RWPE2 (cell line): ENCODE results near the gene HOXC9.
"Not testable (repeated sequence)": the region's sequence is repeated elsewhere in the genome, so short reads cannot be mapped to it uniquely, and the experiment has no call there.

ENCODE experiments used
- ATAC-seq: fragments of 200-7000 bp; cut with Tn5 transposase; 3 replicates; pipeline ENCODE4 v1.9.1; 2021; ENCODE audit warnings: low read depth
- DNase-seq: peaks from one replicate; pipeline ENCODE4 v3.0.0-alpha.2; 2020; ENCODE audit warnings: low spot score
- H3K27ac ChIP-seq: fragments of 450-650 bp; 2 replicates; pipeline ENCODE4 v1.5.1; 2017; ENCODE audit warnings: mild to moderate bottlenecking; ENCODE audit not compliant: poor library complexity, severe bottlenecking
- H3K27me3 ChIP-seq: fragments of 250-450 bp; sonication (Bioruptor Pico); 2 replicates; pipeline ENCODE4 v1.5.1; 2021; ENCODE audit warnings: mild to moderate bottlenecking, moderate library complexity; ENCODE audit not compliant: insufficient read depth, poor library complexity, severe bottlenecking
- H3K36me3 ChIP-seq: fragments of 250-450 bp; sonication (Bioruptor Pico); 2 replicates; pipeline ENCODE4 v1.5.1; 2020; ENCODE audit warnings: low read depth, mild to moderate bottlenecking, moderate library complexity
- H3K4me1 ChIP-seq: fragments of 250-450 bp; sonication (Bioruptor Pico); 2 replicates; pipeline ENCODE4 v1.5.1; 2021; ENCODE audit warnings: mild to moderate bottlenecking, moderate library complexity; ENCODE audit not compliant: insufficient read depth, poor library complexity, severe bottlenecking
- H3K4me3 ChIP-seq: fragments of 250-450 bp; sonication (Bioruptor Pico); 2 replicates; pipeline ENCODE4 v1.5.1; 2021; ENCODE audit warnings: mild to moderate bottlenecking, moderate library complexity; ENCODE audit not compliant: severe bottlenecking
- H3K9me3 ChIP-seq: fragments of 250-450 bp; sonication (Bioruptor Pico); 2 replicates; pipeline ENCODE4 v1.5.1; 2021; ENCODE audit warnings: mild to moderate bottlenecking, moderate library complexity; ENCODE audit not compliant: severe bottlenecking
- CTCF ChIP-seq: fragments of 450-650 bp; IDR thresholded peaks from one replicate; pipeline ENCODE4 v1.5.1; 2017; ENCODE audit warnings: mild to moderate bottlenecking, moderate library complexity; ENCODE audit not compliant: poor library complexity, severe bottlenecking

Gene HOXC9

GRCh38 chr12:54040148-54040494 lies 40.2 kb downstream of the HOXC9 start:
- Histone ChIP-seq H3K4me1 (no peaks in the 10 kb centered on the region), H3K36me3 (no peaks in the 10 kb centered on the region), H3K4me3 (no peak overlapping the region), H3K9me3 (no peaks in the 10 kb centered on the region), H3K27me3 (peaks cover 69% of the 10 kb centered on the region), H3K27ac (no peak overlapping the region)
- DNase-seq, result no peak
- ATAC-seq, result no peak
- TF ChIP-seq CTCF, result no peak

GRCh38 chr12:54040648-54041047 lies 40.7 kb downstream of the HOXC9 start:
- no peak overlapping the region for H3K4me3 ChIP-seq
- ATAC-seq, result no peak
- TF ChIP-seq CTCF, result no peak
- H3K4me1 ChIP-seq, result no peaks in the 10 kb centered on the region
- no peak overlapping the region for H3K27ac ChIP-seq
- peaks cover 69% of the 10 kb centered on the region for H3K27me3 ChIP-seq
- no peak for DNase-seq
- H3K36me3 ChIP-seq, result no peaks in the 10 kb centered on the region
- H3K9me3 ChIP-seq, result no peaks in the 10 kb centered on the region

- ATAC-seq, result no peak
- H3K9me3 ChIP-seq, result no peaks in the 10 kb centered on the region
- H3K4me1 ChIP-seq, result no peaks in the 10 kb centered on the region
- TF ChIP-seq CTCF, result no peak
- no peaks in the 10 kb centered on the region for H3K36me3 ChIP-seq
- no peak for DNase-seq
- no peak overlapping the region for H3K27ac ChIP-seq
- peaks cover 70% of the 10 kb centered on the region for H3K27me3 ChIP-seq
- no peak overlapping the region for H3K4me3 ChIP-seq
These were observed 41.2 kb downstream of the HOXC9 start for GRCh38 chr12:54041097-54041690.

- peaks cover 78% of the 10 kb centered on the region for H3K27me3 ChIP-seq
- H3K36me3 ChIP-seq, H3K27ac ChIP-seq, DNase-seq, H3K4me1 ChIP-seq, H3K9me3 ChIP-seq, H3K4me3 ChIP-seq, ATAC-seq: not testable (repeated sequence)
These were observed 42.1 kb downstream of the HOXC9 start for GRCh38 chr12:54042033-54042432.

GRCh38 chr12:54042970-54043853 lies 43.3 kb downstream of the HOXC9 start:
- Histone ChIP-seq H3K4me3 (no peak overlapping the region), H3K27ac (no peak overlapping the region), H3K4me1 (no peaks in the 10 kb centered on the region), H3K36me3 (no peaks in the 10 kb centered on the region), H3K9me3 (no peaks in the 10 kb centered on the region), H3K27me3 (peaks cover 85% of the 10 kb centered on the region)
- no peak for TF ChIP-seq CTCF
- no peak for DNase-seq
- no peak for ATAC-seq
